ENCODE data around the gene TMEM163. TPM values are rescaled to one million over a fixed set of nuclear protein-coding genes. Genes with fewer than 3 reads are reported as not detected.
A peak's percentile ranks its signal among the peaks of the same experiment; 100 is the strongest.

Gene TMEM163
- total and polyA plus RNA-seq, 4 donors, result 5.8 to 46.9 (median 29.8) TPM

DNA sequence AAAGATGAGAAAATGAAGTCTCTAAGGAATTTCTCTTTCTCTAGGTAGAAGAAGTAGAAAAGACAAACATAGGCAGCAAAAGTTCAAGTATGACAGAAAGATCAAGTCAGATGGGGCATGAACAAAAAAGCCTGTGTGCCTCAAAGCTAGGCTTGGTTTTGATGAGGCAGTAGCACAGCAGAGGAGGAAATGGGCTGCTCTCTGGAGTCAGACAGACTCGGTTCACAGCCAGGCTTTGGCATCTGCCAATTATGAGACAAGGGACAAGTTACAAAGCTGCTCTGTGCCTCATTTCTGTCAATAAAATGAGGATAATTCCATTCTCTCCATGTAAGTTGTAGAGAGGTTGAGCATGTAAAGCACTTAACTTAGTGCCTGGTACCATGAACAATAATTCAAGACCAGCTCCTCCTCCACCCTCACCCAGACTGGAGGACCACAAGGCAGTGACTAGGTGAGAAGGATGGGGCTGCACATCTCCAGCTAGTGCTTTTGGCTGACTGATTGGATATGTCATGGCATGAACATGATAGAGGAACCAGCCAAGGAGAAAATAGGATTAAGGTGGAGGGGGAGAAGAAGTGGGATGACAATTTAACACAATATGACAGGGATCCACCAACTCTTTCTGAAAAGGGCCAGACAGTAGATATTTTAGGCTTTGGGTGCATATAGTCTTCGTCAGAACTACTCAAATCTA is 84.6 kb downstream of the TMEM163 start:
- ATAC-seq (ENCODE audit: insufficient read depth, low FRiP score) (no peak), DNase-seq (no peak)
- WGBS, 2 donors, result 60 to 82% methylated on average over 2 of the region's 2 CpGs
- Histone ChIP-seq H3K27ac (ENCODE audit: low read depth in 1 of 2, low read length in 1 of 2) (no peak overlapping the region), H3K27me3 (ENCODE audit: control insufficient read depth in 3 of 3, insufficient read depth in 3 of 3, low read length in 2 of 3) (no peaks in the 10 kb centered on the region), H3K9me3 (ENCODE audit: control insufficient read depth in 4 of 4, insufficient read depth in 3 of 4, low read length in 3 of 4) (peaks cover 0 to 2% (median 0%) of the 10 kb centered on the region in 4 donors), H3K4me3 (no peak overlapping the region), H3K4me1 (ENCODE audit: control insufficient read depth in 5 of 5, insufficient read depth in 5 of 5, low read length in 5 of 5) (no peaks in the 10 kb centered on the region), H3K36me3 (ENCODE audit: control insufficient read depth in 4 of 4, insufficient read depth in 4 of 4, low read length in 4 of 4) (no peaks in the 10 kb centered on the region), H3K9ac (ENCODE audit: insufficient read depth in 1 of 2, low read length in 2 of 2) (no peak overlapping the region)
- TF ChIP-seq, protein P1, sequence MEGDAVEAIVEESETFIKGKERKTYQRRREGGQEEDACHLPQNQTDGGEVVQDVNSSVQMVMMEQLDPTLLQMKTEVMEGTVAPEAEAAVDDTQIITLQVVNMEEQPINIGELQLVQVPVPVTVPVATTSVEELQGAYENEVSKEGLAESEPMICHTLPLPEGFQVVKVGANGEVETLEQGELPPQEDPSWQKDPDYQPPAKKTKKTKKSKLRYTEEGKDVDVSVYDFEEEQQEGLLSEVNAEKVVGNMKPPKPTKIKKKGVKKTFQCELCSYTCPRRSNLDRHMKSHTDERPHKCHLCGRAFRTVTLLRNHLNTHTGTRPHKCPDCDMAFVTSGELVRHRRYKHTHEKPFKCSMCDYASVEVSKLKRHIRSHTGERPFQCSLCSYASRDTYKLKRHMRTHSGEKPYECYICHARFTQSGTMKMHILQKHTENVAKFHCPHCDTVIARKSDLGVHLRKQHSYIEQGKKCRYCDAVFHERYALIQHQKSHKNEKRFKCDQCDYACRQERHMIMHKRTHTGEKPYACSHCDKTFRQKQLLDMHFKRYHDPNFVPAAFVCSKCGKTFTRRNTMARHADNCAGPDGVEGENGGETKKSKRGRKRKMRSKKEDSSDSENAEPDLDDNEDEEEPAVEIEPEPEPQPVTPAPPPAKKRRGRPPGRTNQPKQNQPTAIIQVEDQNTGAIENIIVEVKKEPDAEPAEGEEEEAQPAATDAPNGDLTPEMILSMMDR (IDR thresholded peaks at IDR 0.05; ENCODE audit: control extremely low read depth, extremely low read depth), result no peak

DNA sequence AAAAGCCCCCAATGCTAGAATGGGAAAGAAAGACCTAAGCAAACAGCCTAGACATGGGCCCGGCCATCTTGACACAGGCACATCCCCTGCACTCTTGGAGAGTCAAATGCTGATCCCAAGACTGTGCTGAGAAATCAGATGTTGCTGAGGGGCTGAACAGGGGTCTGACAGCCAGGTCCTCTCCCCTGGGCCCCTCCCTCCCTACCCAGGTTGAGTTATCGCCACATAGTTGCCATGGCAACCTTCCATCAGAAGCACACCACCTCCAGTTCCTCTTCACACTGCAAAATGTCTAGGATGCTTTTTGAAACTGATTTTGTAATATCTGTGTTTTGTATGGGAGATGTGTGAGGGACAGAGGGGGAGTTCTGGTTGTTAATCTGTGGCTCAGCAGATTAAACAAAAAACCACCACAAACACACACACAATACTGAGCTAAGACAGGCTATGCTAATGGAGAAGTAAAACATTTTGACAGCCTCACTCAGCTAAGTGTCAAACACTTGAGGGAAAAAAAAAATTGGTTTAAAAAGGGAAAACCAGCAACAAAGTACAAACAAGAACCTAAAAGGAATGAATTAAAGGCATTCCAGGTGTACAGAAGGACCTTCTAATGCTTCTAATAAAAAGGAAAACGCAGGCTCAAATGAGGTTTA is 88.2 kb downstream of the TMEM163 start:
- no peak overlapping the region for H3K4me3 ChIP-seq
- 75 to 89% methylated on average over 3 of the region's 3 CpGs for WGBS, 2 donors
- no peak overlapping the region for H3K9ac ChIP-seq (ENCODE audit: insufficient read depth in 1 of 2, low read length in 2 of 2)
- no peaks in the 10 kb centered on the region for H3K9me3 ChIP-seq (ENCODE audit: control insufficient read depth in 4 of 4, insufficient read depth in 3 of 4, low read length in 3 of 4)
- no peak for ATAC-seq (ENCODE audit: insufficient read depth, low FRiP score)
- no peak overlapping the region for H3K27ac ChIP-seq (ENCODE audit: low read depth in 1 of 2, low read length in 1 of 2)
- DNase-seq, result peak in 2 of 3 donors; percentile 22 to 30
- no peaks in the 10 kb centered on the region for H3K27me3 ChIP-seq (ENCODE audit: control insufficient read depth in 3 of 3, insufficient read depth in 3 of 3, low read length in 2 of 3)
- TF ChIP-seq, protein P1 (IDR thresholded peaks at IDR 0.05; ENCODE audit: control extremely low read depth, extremely low read depth), result no peak
- H3K4me1 ChIP-seq (ENCODE audit: control insufficient read depth in 5 of 5, insufficient read depth in 5 of 5, low read length in 5 of 5), result no peaks in the 10 kb centered on the region
- H3K36me3 ChIP-seq (ENCODE audit: control insufficient read depth in 4 of 4, insufficient read depth in 4 of 4, low read length in 4 of 4), result no peaks in the 10 kb centered on the region

DNA sequence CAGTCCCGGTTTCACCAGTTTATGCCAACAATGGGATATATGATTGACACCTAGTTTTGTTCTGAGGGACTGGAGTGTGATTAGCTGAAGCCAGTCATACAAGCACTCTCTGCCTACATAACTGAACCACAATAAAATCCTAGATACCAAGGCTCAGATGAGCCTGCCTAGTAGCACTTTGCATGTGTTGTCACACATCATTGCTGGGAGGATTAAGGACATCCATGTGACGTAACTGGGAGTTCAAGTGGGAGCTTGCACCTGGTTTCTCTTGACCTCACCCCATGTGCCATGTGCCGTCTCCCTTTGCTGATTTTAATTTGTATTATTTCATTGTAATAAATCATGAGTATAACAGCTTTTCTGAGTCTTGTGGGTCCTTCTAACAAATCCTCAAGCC is 90.3 kb downstream of the TMEM163 start:
- Histone ChIP-seq H3K9me3 (ENCODE audit: control insufficient read depth in 4 of 4, insufficient read depth in 3 of 4, low read length in 3 of 4) (no peaks in the 10 kb centered on the region), H3K36me3 (ENCODE audit: control insufficient read depth in 4 of 4, insufficient read depth in 4 of 4, low read length in 4 of 4) (no peaks in the 10 kb centered on the region), H3K9ac (ENCODE audit: insufficient read depth in 1 of 2, low read length in 2 of 2) (no peak overlapping the region), H3K27ac (ENCODE audit: low read depth in 1 of 2, low read length in 1 of 2) (no peak overlapping the region), H3K4me3 (no peak overlapping the region), H3K27me3 (ENCODE audit: control insufficient read depth in 3 of 3, insufficient read depth in 3 of 3, low read length in 2 of 3) (no peaks in the 10 kb centered on the region), H3K4me1 (ENCODE audit: control insufficient read depth in 5 of 5, insufficient read depth in 5 of 5, low read length in 5 of 5) (no peaks in the 10 kb centered on the region)
- WGBS, 2 donors, result 82 to 92% methylated on average over 3 of the region's 3 CpGs
- ATAC-seq (ENCODE audit: insufficient read depth, low FRiP score), result no peak
- no peak for DNase-seq
- TF ChIP-seq, protein P1 (IDR thresholded peaks at IDR 0.05; ENCODE audit: control extremely low read depth, extremely low read depth), result no peak
